ENCODE results near the gene PTCH2. TPM values are rescaled to one million over a fixed set of nuclear protein-coding genes. Genes with fewer than 3 reads are reported as not detected.

PTCH2 gene
- total and polyA plus RNA-seq, 2 of the 13 experiments (the other 11 are each of a cell fraction or from before 2014, with no cell fraction given) = 0.60 to 1.5 TPM

DNA sequence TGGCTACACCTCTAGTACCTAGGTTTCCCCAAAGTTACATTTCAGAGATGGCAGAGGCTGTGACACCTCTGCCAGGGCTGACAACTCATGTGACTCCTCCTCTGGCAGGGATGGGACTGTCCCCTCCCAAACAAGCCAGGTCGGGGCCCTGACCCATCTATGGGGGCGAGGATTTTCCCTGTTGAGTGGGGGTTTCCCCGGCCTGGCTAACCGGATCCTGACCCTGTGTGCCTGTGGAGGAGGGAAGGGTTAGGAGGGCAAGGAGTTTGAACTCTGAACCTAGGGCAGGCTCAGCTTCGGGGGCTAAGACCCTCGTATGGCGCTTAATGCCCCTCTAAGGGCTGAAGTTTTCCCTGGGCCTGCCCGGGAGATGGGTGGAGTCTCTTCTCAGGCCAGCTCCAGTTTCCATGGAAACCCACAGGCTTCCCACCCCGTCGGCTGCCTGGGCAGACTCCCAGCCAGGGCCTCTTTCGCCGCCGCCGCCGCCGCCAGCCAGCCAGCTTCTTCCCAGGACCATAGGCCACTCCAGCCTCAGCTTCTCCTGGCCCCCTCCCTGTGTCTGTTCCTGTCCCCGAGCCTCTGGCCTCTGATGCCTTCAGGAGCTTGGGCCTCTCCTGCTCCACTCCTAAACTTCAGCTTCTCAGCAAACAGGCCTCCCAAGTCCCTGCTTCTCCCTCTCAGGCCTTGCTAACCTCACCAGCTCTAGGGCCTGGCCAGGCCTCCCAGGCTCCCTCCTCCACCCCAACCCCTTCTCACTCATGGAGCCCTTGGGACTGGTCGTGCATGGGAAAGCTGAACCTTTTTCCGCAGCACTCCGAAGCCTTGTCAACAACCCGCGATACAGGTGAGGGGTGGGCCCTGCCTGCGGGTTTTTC is 34.8 kb downstream of the PTCH2 start, which contains the start of gene BTBD19 (continued):
- TF ChIP-seq, protein P1, sequence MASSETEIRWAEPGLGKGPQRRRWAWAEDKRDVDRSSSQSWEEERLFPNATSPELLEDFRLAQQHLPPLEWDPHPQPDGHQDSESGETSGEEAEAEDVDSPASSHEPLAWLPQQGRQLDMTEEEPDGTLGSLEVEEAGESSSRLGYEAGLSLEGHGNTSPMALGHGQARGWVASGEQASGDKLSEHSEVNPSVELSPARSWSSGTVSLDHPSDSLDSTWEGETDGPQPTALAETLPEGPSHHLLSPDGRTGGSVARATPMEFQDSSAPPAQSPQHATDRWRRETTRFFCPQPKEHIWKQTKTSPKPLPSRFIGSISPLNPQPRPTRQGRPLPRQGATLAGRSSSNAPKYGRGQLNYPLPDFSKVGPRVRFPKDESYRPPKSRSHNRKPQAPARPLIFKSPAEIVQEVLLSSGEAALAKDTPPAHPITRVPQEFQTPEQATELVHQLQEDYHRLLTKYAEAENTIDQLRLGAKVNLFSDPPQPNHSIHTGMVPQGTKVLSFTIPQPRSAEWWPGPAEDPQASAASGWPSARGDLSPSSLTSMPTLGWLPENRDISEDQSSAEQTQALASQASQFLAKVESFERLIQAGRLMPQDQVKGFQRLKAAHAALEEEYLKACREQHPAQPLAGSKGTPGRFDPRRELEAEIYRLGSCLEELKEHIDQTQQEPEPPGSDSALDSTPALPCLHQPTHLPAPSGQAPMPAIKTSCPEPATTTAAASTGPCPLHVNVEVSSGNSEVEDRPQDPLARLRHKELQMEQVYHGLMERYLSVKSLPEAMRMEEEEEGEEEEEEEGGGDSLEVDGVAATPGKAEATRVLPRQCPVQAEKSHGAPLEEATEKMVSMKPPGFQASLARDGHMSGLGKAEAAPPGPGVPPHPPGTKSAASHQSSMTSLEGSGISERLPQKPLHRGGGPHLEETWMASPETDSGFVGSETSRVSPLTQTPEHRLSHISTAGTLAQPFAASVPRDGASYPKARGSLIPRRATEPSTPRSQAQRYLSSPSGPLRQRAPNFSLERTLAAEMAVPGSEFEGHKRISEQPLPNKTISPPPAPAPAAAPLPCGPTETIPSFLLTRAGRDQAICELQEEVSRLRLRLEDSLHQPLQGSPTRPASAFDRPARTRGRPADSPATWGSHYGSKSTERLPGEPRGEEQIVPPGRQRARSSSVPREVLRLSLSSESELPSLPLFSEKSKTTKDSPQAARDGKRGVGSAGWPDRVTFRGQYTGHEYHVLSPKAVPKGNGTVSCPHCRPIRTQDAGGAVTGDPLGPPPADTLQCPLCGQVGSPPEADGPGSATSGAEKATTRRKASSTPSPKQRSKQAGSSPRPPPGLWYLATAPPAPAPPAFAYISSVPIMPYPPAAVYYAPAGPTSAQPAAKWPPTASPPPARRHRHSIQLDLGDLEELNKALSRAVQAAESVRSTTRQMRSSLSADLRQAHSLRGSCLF (CRISPR knock-in tag; IDR thresholded peaks at IDR 0.05; ENCODE audit: borderline replicate concordance) = no peak
- TF ChIP-seq, protein P2, sequence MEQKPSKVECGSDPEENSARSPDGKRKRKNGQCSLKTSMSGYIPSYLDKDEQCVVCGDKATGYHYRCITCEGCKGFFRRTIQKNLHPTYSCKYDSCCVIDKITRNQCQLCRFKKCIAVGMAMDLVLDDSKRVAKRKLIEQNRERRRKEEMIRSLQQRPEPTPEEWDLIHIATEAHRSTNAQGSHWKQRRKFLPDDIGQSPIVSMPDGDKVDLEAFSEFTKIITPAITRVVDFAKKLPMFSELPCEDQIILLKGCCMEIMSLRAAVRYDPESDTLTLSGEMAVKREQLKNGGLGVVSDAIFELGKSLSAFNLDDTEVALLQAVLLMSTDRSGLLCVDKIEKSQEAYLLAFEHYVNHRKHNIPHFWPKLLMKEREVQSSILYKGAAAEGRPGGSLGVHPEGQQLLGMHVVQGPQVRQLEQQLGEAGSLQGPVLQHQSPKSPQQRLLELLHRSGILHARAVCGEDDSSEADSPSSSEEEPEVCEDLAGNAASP (CRISPR knock-in tag; IDR thresholded peaks at IDR 0.05; ENCODE audit: borderline replicate concordance) = 0 out of 2 replicates have a peak, but pooled peaks have one; percentile 46
- TF ChIP-seq ZBTB42 (CRISPR knock-in tag; IDR thresholded peaks at IDR 0.05) = no peak
- TF ChIP-seq TAF1 (CRISPR knock-in tag; IDR thresholded peaks at IDR 0.05) = peak; percentile 18
- TF ChIP-seq ZSCAN20 (CRISPR knock-in tag; IDR thresholded peaks at IDR 0.05; ENCODE audit: borderline replicate concordance) = no peak; the same call in 1 of the 2 replicates
- TF ChIP-seq ZNF563 (CRISPR knock-in tag; IDR thresholded peaks at IDR 0.05) = no peak
- TF ChIP-seq, protein P3, sequence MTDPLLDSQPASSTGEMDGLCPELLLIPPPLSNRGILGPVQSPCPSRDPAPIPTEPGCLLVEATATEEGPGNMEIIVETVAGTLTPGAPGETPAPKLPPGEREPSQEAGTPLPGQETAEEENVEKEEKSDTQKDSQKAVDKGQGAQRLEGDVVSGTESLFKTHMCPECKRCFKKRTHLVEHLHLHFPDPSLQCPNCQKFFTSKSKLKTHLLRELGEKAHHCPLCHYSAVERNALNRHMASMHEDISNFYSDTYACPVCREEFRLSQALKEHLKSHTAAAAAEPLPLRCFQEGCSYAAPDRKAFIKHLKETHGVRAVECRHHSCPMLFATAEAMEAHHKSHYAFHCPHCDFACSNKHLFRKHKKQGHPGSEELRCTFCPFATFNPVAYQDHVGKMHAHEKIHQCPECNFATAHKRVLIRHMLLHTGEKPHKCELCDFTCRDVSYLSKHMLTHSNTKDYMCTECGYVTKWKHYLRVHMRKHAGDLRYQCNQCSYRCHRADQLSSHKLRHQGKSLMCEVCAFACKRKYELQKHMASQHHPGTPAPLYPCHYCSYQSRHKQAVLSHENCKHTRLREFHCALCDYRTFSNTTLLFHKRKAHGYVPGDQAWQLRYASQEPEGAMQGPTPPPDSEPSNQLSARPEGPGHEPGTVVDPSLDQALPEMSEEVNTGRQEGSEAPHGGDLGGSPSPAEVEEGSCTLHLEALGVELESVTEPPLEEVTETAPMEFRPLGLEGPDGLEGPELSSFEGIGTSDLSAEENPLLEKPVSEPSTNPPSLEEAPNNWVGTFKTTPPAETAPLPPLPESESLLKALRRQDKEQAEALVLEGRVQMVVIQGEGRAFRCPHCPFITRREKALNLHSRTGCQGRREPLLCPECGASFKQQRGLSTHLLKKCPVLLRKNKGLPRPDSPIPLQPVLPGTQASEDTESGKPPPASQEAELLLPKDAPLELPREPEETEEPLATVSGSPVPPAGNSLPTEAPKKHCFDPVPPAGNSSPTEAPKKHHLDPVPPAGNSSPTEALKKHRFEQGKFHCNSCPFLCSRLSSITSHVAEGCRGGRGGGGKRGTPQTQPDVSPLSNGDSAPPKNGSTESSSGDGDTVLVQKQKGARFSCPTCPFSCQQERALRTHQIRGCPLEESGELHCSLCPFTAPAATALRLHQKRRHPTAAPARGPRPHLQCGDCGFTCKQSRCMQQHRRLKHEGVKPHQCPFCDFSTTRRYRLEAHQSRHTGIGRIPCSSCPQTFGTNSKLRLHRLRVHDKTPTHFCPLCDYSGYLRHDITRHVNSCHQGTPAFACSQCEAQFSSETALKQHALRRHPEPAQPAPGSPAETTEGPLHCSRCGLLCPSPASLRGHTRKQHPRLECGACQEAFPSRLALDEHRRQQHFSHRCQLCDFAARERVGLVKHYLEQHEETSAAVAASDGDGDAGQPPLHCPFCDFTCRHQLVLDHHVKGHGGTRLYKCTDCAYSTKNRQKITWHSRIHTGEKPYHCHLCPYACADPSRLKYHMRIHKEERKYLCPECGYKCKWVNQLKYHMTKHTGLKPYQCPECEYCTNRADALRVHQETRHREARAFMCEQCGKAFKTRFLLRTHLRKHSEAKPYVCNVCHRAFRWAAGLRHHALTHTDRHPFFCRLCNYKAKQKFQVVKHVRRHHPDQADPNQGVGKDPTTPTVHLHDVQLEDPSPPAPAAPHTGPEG (CRISPR knock-in tag; IDR thresholded peaks at IDR 0.05) = no peak
- TF ChIP-seq ZFP1 (CRISPR knock-in tag; IDR thresholded peaks at IDR 0.05) = no peak
- no peak for TF ChIP-seq MTA1 (CRISPR knock-in tag; IDR thresholded peaks at IDR 0.05; ENCODE audit: borderline replicate concordance)
- no peak for TF ChIP-seq ZNF737 (CRISPR knock-in tag; IDR thresholded peaks at IDR 0.05; ENCODE audit: borderline replicate concordance)
- no peak for TF ChIP-seq ZNF547 (CRISPR knock-in tag; IDR thresholded peaks at IDR 0.05)
- TF ChIP-seq ATAD3A (CRISPR knock-in tag; IDR thresholded peaks at IDR 0.05) = no peak
- TF ChIP-seq ZNF850 (CRISPR knock-in tag; conservative IDR thresholded peaks at IDR 0.05) = no peak
- TF ChIP-seq HDAC6 (IDR thresholded peaks at IDR 0.05; ENCODE audit: low read depth, low read length) = no peak
- no peak for TF ChIP-seq ZNF672 (CRISPR knock-in tag; IDR thresholded peaks at IDR 0.05)
- TF ChIP-seq CENPX (CRISPR knock-in tag; IDR thresholded peaks at IDR 0.05) = no peak
- no peak for TF ChIP-seq ZNF557 (CRISPR knock-in tag; IDR thresholded peaks at IDR 0.05)

Data from HepG2 (cell line).